ENCODE data around the gene BRD9.
"Not testable (repeated sequence)": the region's sequence is repeated elsewhere in the genome, so short reads cannot be mapped to it uniquely, and the experiment has no call there.

Gene BRD9

DNA sequence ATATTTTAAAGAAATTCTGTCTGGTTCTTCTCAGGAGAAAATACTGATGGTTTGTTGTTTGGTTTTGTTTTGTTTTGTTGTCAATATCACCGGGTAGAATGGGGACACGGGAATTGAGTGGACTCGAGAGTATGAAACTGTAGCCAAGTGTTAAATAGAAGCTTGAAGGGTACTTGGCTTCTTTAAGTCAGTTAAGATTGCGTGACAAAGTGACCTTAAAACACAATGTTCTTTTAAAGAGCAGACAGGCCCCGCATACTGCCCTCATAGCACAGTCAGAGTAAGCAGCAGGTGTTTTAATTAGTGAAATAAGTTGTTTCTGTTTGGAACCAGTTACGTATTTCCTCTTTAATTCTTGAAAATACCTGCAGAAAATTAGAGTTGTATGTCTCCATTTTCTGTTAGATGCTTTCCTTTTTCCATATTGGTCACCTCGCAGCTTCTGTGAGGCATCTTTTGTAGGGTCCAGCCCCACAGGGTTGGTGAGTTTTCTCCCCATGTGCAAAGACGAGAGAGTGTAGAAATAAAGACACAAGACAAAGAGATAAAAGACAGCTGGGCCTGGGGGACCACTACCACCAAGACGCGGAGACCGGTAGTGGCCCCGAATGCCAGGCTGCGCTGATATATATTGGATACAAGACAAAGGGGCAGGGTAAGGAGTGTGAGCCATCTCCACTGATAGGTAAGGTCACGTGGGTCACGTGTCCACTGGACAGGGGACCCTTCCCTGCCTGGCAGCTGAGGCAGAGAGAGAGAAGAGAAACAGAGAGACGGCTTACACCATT, 9.7 kb upstream of the BRD9 start:
- DNase-seq (ENCODE audit: low read depth in 2 of 2) = no peak

DNA sequence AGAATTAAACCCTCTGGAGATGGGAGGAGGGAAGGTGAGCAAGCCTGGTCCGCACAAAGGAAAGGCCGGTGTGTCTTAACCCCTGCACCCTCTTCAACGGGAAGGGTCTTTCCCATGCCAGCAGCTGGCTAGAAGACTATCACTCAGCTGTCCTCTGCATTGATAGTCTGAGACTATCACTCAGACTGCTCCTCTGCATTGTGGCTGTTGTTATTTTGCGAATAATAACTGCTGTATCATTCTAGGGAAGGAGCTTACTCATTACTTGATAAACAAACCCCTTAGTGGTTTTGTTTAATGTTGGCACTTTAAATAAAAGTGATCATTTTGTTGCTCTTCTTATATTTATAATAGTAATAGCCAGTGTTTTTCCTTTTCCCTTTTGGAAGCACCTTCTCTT, 8.2 kb upstream of the BRD9 start:
- DNase-seq (ENCODE audit: low read depth in 2 of 2) = no peak

DNA sequence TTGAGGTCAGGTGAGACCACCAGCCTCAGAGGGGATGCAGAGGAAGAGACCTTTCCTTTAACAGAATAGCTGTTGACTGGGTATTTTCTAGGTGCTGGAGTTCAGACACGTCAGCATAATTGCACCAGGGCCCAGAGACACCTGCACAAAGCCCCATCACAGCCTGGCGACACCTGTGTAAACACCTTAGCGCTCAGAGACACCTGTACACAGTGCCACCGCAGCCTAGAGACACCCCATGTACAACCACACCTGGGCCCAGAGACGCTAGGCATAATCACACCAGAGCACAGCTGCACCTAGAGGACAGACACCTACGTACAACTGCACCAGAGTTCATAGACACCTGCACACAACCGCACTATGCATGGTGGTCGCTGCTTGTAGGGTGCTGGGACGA, 1.1 kb upstream of the BRD9 start:
- DNase-seq (ENCODE audit: low read depth in 2 of 2) = no peak

DNA sequence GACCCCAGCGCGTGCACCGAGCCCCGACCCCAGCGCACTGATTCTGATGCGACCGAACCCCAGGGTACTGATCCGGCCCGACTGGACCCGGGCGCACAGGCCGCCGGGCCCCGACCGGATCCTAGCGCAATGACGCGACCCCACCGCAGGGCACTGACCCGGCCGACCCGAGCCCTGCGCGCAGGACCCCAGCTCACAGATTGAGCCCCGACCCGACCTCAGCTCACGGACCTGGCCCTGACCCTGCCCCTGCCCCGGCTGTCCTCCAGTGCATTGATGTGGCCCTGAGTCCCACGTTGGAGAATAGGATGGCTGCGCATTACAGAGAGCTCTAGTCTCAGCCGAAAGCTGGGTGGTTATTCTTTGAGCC, 521 bp upstream of the BRD9 start:
- no peak for DNase-seq (ENCODE audit: low read depth in 2 of 2)

DNA sequence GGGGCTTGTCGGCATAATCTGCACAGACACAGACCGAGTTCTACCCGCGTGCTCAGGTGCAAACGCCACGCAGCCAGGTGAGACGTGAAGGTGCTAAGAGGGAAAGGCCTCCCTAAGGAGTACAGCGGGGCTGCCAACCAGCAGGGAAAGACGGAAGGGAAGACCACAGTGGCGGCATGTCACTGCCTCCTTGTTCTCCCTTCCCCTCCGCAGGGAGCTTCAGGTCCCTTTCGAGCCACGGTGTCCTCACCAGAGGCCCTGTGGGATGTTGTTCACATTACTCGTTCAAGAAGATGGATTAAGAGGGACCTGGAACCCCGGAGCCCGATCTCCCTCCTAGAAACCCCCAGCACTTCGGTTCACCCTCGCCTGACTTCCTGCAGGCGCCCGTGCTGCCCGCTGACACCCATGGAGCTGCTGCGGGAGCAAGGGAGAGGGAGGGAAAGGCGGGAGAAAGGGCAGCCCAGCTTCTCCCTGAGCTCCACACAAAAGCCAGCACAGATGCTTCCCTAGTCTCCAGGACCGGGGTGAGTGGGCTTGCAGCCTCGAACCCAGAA, 686 bp downstream of the BRD9 start:
- DNase-seq (ENCODE audit: low read depth in 2 of 2) = no peak

DNA sequence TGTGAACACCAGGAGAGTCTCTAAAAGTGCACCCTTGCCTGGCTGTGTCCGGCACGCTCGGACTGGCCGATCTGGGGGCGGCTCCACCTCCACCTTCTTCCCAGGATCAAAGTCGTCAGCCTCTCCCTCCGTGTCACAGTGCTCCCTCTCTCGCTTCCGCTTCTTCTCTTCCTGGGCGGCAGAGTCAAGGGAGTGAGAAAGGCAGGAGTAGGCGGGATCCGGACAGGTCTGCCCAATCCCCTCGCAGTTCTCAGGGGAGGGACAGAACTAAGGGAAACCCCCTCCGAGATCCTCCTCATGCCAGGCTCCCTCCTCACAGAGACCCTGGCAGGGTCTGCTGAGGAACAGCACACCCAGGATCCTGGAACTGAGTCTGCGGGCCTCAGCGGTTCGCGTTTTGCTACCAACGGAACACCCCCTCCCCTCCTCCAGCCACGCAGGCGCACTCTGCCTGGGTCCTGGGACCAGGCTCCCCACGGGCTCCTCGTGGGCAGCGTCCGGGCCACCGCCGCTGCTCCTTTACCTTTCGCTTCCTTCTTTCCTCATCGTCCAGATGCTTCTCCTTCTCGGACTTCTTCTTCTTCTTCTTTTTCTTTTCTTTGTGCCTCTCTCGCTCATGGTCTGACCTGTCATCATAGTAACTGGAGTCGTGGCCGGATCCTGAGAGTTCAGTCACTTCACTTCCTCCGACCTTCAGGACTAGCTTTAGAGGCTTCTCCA, 1.3 kb downstream of the BRD9 start:
- no peak for DNase-seq (ENCODE audit: low read depth in 2 of 2)

DNA sequence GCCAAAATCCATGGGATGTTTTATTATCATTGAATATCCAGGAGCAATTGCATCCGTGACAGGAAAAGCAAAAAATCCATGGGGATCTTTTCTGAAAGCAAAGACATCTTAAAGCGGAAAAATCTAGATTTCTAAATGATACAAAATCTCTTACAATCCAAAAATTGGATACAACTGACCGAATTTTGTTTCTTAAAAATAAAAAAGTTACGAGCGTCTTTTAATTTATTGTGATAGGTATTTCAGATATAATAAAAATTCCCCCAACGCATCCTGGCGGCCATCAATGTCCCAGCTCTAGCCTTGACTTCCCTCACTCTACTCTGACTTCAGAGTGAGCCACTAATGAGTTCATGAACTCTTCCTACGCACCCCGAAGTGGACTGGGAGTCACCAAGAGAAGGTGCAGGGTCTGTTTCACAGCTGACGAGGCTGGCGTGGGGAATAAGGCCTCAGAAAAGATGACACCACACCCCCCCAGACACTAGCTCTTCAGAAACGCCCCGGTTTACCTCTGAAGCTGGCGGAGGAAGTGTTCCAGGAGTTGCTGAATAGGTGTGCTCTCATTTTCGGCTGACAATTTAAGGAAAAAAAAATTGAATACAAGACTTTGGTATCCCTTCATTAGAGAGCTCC, 3.4 kb downstream of the BRD9 start:
- no peak for DNase-seq (ENCODE audit: low read depth in 2 of 2)

DNA sequence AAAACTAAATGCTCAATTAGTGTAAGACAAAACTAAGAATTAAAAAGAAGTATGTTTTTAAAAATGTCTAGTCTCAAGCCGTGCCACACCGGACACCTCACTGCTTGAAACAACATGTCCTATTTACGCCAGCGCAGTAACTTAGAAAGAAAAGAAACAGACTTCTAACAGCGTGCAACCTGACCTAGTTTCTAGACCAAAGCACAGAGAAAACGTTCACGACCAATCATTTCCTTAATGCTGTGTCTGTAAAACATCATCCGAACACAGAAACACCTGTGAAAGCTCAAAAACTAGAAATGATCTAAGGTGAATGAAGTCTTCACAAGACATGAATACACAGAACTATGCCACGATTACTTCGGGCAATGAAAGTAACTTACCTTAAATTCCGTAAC, 4.0 kb downstream of the BRD9 start:
- no peak for DNase-seq (ENCODE audit: low read depth in 2 of 2)

DNA sequence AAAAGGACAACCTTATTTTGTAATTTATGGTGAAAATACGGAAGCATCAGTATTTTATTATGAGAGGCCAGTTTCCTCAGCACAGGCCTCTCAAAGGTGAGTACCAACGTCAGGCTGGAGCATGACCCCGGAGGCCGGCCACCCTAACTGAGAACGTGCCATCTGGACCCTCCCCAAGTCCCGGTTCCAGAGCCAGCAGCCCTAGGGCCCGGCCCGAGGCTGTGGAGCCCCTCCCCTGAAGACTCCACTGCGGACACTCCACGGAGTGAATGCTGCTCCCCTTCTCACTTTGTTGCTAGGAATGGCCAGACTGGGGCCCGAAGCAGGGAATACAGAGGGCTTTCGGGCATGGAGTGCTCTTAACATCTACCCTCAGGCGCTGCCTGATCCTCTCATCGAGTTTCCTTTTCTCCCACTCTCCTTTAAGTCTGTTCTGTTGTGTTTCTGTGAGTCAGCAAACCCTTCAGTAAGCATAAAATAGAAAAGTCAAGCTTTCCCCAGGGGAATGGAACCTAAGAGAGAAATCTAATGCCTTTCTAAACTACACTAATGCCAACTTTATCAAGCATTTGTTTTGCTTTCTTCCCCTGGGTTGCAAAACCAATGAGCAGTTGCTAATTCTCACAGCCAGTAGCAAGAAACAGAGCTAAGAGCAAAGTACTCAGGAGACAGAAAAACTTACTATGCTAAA, 4.5 kb downstream of the BRD9 start:
- no peak for DNase-seq (ENCODE audit: low read depth in 2 of 2)

DNA sequence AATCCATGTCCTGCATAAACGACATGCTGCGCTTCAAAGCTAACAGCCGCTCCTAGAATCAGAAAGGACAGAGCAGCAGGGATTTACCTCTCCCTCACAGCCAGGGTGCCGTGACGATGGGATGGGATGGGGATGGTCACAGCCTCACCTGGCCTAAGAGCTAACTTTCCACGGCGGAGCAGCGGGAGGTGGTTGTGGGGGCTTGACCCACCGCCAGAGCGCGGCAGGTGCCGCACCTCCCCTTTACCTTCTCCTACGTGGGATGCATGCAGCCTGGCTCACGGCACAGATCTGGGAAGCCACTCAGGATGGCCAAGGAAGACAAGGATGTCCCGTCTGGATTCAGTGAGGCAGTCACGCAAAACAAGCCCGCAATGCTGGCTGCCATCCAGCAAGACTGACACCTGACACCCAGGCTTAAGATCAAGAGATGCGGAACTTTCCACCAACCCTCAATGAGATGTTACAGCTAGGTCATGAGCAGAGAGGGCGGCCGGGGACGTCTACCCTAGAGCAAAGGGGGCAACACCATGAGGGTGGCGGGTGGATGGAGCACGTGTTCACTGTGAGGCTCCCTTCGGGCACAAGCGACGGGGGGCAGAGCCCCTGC, 5.8 kb downstream of the BRD9 start:
- no peak for DNase-seq (ENCODE audit: low read depth in 2 of 2)

DNA sequence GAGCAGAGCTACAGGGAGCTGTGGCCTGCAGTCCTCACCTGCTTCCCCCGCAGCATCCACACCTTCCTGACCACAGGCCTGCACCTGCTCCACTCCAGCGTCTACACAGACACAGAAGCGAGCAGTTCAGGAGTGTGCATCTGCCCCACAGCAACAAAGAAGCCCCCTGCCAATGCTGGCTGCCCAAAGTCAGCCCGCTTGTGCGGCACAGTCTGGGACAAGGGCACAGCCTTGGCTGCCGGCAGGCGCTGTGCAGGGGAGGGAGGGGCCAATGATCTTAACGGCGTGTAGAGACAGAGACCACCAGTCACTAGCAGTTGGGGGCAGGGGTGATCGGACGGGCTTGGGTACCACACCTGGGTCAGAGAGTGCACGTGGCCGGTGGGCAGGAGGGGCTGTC, 6.6 kb downstream of the BRD9 start:
- DNase-seq (ENCODE audit: low read depth in 2 of 2) = no peak

DNA sequence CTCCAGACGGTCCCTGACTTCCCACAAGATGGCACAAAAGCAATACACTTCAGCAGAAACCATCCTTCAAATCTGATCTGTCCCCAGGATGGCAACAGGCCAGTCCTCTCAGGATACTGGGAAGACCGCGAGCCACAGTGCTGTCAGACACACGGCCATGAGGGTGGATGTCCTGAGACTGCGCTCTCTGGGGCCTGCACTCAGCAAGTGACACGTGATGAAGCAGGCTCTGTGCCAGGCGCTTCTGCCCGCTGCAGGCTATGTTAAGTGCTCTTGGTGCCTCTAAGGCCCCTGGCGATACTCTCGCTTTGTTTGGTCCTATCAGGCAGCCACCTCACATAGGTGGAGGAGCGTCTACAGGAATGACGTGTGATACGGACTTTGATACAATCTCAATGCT, 7.1 kb downstream of the BRD9 start:
- no peak for DNase-seq (ENCODE audit: low read depth in 2 of 2)

DNA sequence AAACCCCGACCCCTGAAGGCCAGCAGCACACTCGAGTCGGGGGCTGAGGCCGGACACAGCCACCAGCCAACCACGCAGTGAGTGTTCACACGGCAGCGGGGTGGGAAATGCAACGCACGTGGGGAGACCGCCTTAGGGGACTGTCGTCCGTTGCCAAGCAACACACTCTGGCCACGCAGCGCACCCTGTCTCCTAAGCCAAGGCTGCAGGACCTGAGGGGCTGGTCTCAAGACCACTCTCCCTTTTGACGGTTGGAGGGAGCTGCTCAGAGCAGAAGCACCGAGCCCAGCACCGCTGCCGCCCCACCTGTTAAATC, 7.5 kb downstream of the BRD9 start:
- no peak for DNase-seq (ENCODE audit: low read depth in 2 of 2)

DNA sequence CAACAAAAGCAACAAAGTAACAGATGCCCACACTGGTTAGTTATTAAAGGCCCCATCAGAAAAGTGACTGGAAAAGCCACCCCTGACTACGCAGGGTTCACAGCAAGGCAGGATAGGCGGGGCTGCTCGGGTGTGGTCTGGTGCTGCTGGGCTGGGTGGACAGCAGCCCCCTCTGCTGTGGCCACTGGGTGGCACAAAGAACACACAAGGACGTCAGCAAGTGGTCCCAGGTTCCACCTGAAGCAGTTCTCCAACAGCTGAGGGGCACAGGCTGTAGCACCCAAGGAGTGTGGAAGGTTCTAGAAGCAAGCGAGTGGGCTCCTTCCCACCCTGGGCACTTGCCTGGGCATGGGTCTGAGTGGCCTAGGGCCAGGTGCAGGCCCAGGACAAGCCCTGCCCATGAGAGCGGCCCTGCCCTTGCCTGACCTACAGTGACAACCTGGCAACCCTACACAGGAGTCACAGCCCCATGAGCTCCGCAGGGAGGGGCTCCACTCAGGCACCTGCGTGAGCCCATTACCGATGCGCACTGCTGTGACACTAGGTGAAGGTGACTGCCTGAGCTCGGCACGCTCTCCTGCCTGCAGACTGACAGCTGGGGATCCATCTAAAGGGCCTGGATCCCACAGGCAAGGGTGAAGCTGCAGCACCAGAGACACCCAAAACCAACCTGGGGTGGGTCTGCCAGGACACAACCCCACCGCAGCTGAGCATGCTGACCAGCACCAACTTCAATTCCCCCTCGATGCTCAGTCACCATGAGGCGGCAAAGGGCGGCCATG, 8.1 kb downstream of the BRD9 start:
- DNase-seq (ENCODE audit: low read depth in 2 of 2) = no peak

DNA sequence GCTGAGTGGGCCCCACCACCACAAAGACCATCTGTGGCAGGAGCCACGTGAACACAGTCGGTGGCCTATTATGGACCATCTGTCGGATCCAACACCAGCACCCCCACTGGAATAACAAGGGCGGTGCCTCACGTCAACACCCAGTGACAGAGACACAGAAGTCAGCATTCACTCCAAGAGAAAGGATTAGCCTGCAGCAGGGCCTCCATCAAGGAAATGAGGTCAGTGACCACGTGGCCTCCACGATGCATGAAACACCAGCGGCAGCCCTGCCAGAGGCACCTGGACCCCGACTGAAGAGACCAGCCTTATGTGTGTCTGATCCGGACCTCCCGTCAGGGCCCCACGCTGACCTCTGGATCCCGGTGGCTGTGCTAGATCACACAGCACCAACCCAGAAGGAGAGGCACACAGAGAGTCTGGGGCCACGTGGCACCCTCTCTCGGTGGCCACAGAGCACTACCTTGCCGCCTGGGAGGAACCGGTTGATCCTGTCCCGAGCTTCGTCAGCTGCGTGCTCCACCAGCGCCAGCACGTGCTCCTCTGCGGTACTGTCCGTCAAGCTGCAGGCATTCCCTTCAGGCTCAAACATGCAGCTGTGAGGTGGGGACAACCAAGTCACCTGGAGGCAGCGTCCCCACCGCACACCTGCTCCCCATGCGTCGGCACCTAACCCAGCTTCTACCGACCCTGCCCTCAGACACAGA, 9.0 kb downstream of the BRD9 start:
- no peak for DNase-seq (ENCODE audit: low read depth in 2 of 2)

DNA sequence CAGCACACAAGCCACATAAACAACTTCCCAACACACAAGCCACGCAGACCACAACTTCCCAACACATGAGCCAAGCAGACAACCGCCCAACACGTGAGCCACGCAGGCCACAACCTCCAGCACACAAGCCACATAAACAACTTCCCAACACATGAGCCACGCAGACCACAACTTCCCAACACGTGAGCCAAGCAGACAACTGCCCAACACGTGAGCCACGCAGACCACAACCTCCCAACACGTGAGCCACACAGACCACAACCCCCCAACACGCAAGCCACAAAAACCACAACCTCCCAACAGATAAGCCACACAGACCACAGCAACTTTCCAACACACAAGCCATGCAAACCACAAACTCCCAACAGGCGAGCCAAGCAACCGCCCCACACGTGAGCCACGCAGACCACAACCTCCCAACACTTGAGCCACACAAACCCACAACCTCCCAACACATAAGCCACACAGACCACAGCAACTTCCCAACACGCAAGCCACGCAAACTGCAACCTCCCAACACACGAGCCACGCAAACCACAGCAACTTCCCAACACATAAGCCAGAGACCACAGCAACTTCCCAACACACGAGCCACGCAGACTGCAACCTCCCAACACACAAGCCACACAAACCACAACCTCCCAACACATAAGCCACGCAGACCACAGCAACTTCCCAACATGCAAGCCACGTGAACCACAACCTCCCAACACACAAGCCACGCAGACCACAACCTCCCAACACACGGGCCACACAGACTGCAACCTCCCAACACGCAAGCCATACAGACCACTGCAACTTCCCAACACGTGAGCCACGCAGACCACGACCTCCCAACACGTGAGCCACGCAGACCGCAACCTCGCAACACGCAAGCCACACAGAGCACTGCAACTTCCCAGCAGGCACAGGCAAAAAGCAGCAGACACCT, 10.1 kb downstream of the BRD9 start:
- DNase-seq (ENCODE audit: low read depth in 2 of 2) = no peak

DNA sequence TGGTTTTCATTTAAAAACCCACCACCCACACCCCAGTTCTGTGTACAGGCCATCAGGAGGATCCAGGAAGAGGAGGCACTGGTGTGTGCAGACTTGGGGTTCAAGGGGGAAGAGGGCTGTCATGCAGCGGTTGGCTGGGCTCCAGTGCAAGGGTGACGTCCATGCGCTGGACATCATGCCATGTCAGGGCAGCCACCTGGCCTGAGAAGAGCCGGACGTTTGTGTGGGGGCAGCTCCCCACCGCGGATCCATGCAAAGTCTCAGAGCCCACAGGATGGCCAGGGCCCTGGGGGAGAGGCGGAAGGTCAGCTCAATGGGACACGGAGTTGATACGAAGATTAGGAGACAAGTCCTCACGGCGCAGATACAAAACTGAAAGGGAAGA, 11.1 kb downstream of the BRD9 start:
- DNase-seq (ENCODE audit: low read depth in 2 of 2) = no peak

DNA sequence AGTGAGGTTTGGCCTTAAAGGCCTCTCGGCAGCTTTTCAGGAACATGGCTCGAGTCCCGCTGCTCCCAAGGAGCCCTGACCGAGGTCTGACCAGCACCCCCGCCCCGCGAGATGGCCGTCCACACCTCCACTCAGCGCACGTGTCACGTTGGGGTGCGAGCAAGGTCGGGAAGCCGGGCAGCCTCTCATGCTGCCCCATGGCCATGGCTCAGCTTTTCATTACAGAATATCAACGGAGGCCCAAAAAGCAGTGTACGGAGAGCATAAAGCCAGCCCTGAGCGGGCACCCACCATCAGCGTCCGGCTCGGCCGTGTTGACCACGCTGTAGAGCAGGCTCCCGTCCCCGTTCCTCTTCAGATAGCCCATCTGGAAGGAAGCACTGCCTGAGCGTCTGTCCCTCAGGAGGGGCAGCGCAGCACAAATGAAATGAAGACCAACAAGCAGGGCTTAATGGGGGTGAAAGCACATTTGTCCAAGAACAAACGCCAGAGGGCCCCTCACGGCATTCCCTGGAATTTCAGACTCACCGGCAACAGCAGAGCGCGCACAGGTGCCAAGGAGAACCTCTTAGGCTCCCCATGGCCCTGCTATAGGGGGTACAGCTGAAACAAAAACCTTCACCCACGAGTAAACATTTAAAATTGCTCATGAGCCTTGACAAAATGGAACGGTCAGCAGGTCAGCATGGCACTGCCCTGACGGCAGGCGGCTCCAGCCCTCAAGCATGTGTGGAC, 11.6 kb downstream of the BRD9 start:
- DNase-seq (ENCODE audit: low read depth in 2 of 2) = no peak

DNA sequence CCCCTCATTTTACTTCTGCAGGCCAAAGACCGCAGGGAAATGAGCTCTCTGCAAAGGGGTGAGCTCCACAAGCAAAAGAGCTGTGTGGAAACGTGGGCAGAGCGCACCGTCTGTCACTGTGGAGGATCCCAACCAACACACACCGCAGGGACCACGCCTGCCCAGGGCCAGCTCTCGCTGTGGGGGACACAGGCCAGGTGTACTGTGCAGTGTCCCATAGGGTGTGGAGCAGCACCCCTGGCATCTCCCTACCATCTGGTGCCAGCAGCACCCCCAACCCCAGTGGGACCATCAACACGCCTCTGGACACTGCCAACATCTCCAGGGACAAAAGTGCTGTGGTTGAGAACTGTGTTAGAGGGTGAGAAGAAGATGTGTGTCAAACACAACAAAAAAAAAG, 13.9 kb downstream of the BRD9 start:
- DNase-seq (ENCODE audit: low read depth in 2 of 2) = not testable (repeated sequence)

All from activated CD8-positive, alpha-beta memory T cell treated with anti-CD3 and anti-CD28 coated beads for 4 hours (primary cell).